ENCODE results near the gene TNFSF10.

DNA sequence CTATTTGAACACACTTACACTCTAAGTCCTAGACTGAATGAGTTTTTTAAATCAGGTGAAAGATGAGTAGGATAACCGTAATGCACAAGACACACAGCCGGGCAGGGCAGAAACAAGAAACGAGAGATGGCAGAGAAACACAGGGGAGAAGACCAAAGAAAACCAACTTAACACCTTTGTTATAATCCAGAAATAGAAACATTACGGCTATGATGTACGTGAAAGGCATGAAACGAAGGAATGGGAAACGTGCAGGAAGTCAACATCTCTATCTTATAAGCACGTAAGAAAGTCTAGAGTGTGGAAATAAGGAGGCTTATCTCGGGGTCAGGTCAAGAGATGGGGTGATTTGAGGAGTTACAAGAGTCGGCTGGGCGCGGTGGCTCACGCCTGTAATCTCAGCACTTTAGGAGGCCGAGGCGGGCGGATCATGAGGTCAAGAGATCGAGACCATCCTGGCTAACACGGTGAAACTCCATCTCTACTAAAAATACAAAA, 1.9 kb upstream of the TNFSF10 start:
- TF ChIP-seq, protein P1, sequence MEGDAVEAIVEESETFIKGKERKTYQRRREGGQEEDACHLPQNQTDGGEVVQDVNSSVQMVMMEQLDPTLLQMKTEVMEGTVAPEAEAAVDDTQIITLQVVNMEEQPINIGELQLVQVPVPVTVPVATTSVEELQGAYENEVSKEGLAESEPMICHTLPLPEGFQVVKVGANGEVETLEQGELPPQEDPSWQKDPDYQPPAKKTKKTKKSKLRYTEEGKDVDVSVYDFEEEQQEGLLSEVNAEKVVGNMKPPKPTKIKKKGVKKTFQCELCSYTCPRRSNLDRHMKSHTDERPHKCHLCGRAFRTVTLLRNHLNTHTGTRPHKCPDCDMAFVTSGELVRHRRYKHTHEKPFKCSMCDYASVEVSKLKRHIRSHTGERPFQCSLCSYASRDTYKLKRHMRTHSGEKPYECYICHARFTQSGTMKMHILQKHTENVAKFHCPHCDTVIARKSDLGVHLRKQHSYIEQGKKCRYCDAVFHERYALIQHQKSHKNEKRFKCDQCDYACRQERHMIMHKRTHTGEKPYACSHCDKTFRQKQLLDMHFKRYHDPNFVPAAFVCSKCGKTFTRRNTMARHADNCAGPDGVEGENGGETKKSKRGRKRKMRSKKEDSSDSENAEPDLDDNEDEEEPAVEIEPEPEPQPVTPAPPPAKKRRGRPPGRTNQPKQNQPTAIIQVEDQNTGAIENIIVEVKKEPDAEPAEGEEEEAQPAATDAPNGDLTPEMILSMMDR (IDR thresholded peaks at IDR 0.05) = no peak
- TF ChIP-seq EZH2phosphoT487 (IDR thresholded peaks at IDR 0.05; ENCODE audit: borderline replicate concordance, low read depth) (no peak), NRF1 (IDR thresholded peaks at IDR 0.05; ENCODE audit: low read depth, low read length) (no peak), RCOR1 (IDR thresholded peaks at IDR 0.05; ENCODE audit: low read length) (no peak), TAF1 (IDR thresholded peaks at IDR 0.05; ENCODE audit: borderline replicate concordance, low read depth, low read length) (no peak), RFX5 (IDR thresholded peaks at IDR 0.05; ENCODE audit: low read length) (no peak), TCF12 (IDR thresholded peaks at IDR 0.05) (no peak), EP300 (IDR thresholded peaks at IDR 0.05; ENCODE audit: borderline replicate concordance in 1 of 2, low read depth in 1 of 2, low read length in 1 of 2) (no peak), POLR2AphosphoS5 (IDR thresholded peaks at IDR 0.05; ENCODE audit: low read depth, low read length) (no peak), MEF2A (IDR thresholded peaks at IDR 0.05; ENCODE audit: borderline replicate concordance, low read depth) (no peak), FOSL2 (IDR thresholded peaks at IDR 0.05; ENCODE audit: borderline replicate concordance, low read depth) (no peak)
- TF ChIP-seq, protein P2, sequence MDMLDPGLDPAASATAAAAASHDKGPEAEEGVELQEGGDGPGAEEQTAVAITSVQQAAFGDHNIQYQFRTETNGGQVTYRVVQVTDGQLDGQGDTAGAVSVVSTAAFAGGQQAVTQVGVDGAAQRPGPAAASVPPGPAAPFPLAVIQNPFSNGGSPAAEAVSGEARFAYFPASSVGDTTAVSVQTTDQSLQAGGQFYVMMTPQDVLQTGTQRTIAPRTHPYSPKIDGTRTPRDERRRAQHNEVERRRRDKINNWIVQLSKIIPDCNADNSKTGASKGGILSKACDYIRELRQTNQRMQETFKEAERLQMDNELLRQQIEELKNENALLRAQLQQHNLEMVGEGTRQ (IDR thresholded peaks at IDR 0.05; ENCODE audit: borderline replicate concordance, low read depth, low read length) = no peak
- TF ChIP-seq, protein P3, sequence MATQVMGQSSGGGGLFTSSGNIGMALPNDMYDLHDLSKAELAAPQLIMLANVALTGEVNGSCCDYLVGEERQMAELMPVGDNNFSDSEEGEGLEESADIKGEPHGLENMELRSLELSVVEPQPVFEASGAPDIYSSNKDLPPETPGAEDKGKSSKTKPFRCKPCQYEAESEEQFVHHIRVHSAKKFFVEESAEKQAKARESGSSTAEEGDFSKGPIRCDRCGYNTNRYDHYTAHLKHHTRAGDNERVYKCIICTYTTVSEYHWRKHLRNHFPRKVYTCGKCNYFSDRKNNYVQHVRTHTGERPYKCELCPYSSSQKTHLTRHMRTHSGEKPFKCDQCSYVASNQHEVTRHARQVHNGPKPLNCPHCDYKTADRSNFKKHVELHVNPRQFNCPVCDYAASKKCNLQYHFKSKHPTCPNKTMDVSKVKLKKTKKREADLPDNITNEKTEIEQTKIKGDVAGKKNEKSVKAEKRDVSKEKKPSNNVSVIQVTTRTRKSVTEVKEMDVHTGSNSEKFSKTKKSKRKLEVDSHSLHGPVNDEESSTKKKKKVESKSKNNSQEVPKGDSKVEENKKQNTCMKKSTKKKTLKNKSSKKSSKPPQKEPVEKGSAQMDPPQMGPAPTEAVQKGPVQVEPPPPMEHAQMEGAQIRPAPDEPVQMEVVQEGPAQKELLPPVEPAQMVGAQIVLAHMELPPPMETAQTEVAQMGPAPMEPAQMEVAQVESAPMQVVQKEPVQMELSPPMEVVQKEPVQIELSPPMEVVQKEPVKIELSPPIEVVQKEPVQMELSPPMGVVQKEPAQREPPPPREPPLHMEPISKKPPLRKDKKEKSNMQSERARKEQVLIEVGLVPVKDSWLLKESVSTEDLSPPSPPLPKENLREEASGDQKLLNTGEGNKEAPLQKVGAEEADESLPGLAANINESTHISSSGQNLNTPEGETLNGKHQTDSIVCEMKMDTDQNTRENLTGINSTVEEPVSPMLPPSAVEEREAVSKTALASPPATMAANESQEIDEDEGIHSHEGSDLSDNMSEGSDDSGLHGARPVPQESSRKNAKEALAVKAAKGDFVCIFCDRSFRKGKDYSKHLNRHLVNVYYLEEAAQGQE (IDR thresholded peaks at IDR 0.05; ENCODE audit: low read depth, low read length) = no peak
- TF ChIP-seq, protein P4, sequence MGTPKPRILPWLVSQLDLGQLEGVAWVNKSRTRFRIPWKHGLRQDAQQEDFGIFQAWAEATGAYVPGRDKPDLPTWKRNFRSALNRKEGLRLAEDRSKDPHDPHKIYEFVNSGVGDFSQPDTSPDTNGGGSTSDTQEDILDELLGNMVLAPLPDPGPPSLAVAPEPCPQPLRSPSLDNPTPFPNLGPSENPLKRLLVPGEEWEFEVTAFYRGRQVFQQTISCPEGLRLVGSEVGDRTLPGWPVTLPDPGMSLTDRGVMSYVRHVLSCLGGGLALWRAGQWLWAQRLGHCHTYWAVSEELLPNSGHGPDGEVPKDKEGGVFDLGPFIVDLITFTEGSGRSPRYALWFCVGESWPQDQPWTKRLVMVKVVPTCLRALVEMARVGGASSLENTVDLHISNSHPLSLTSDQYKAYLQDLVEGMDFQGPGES (IDR thresholded peaks at IDR 0.05; ENCODE audit: low read depth, low read length) = no peak
